ENCODE data around the gene DYRK1B. TPM values are rescaled to one million over a fixed set of nuclear protein-coding genes. Genes with fewer than 3 reads are reported as not detected.
"Not testable (repeated sequence)": the region's sequence is repeated elsewhere in the genome, so short reads cannot be mapped to it uniquely, and the experiment has no call there.

Gene DYRK1B
- total RNA-seq, result 16.7 TPM
- long read RNA-seq, partial matches to known transcripts, result 5 of 15 reads
- long read RNA-seq, other reads (novel, unspliced or antisense), result 3 of 15 reads

DNA sequence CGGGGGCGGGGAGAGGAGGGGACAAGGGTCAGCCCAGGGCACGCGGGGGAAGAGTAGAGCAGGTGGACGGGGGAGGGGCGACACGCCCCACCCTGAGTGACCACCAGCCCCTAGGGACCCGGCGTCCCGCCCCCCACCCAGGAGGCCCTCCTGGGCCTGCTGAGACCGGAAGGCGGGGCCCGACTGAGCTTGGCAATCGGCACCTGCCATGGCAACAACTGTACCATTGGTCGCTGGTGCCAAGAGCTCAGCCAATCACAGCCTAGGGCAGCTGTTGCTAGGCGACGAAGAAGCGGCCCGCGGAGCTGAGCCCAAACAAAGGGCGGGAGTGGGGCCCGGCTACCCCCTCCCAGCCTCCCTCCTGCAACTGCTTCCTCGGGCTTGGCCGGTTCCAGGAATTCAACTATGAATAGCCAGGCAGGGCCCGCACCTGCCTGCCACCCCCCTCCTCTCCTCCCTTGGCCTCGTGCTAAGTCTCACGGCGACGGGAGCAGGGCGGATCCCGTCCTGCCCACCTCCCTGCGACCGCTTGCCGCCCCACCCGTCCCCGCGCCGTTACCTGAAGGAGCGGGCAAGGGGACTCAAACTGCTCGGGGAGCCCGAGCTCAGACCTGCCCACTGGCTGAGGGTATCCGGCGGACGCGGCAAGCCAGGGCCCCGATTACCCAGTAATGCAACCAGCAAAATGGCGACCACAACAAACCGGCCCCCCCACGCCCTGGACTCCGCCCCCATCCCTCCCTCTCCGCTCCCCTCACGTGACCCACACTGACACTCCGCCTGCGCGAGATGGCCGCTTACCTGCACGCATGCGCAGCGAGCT is at the start of gene DYRK1B:
Gene DYRK1B, minus strand, starts transcription at position 699 of the 823 bp plus-strand sequence. CDS start 2,295 bp downstream, outside the sequence.
- peak; percentile 94 for ATAC-seq
- Histone ChIP-seq H3K4me1 (peaks cover 10% of the 10 kb centered on the region), H3K36me3 (peaks cover 69% of the 10 kb centered on the region), H3K9me3 (no peaks in the 10 kb centered on the region), H3K27ac (peak within 1 kb of the TSS; percentile 95), H3K27me3 (no peaks in the 10 kb centered on the region), H3K4me3 (peak within 1 kb of the TSS; percentile 99)
- peak; percentile 99 for DNase-seq
- TF ChIP-seq, protein P1, sequence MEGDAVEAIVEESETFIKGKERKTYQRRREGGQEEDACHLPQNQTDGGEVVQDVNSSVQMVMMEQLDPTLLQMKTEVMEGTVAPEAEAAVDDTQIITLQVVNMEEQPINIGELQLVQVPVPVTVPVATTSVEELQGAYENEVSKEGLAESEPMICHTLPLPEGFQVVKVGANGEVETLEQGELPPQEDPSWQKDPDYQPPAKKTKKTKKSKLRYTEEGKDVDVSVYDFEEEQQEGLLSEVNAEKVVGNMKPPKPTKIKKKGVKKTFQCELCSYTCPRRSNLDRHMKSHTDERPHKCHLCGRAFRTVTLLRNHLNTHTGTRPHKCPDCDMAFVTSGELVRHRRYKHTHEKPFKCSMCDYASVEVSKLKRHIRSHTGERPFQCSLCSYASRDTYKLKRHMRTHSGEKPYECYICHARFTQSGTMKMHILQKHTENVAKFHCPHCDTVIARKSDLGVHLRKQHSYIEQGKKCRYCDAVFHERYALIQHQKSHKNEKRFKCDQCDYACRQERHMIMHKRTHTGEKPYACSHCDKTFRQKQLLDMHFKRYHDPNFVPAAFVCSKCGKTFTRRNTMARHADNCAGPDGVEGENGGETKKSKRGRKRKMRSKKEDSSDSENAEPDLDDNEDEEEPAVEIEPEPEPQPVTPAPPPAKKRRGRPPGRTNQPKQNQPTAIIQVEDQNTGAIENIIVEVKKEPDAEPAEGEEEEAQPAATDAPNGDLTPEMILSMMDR (IDR thresholded peaks at IDR 0.05), result no peak
- intact Hi-C loops (cut with DNase I), result no loop called here

DNA sequence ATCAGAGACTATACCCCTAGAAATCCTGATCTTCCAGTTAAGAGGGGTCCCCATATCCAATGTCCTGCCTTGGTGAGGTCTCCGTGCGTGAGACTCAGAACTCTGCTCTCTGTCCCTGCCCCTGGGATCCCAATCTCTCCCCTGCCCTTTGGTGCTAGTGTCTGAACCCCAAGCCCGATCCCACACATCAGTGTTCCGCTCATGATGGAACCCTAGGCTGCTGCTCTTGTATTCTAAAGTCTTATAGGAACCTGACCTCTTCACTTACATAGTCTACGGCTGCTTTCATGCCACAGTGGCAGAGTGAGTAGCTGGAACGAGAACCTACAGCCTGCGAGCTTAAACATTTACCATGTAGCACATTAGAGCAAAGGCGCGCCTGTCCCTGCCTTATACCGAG is 48.7 kb upstream of the DYRK1B start:
- H3K27ac ChIP-seq; H3K36me3 ChIP-seq; intact Hi-C loops (cut with DNase I); H3K4me1 ChIP-seq; H3K4me3 ChIP-seq; H3K9me3 ChIP-seq; ATAC-seq; H3K27me3 ChIP-seq: not testable (repeated sequence)
- peak; percentile 28 for DNase-seq

DNA sequence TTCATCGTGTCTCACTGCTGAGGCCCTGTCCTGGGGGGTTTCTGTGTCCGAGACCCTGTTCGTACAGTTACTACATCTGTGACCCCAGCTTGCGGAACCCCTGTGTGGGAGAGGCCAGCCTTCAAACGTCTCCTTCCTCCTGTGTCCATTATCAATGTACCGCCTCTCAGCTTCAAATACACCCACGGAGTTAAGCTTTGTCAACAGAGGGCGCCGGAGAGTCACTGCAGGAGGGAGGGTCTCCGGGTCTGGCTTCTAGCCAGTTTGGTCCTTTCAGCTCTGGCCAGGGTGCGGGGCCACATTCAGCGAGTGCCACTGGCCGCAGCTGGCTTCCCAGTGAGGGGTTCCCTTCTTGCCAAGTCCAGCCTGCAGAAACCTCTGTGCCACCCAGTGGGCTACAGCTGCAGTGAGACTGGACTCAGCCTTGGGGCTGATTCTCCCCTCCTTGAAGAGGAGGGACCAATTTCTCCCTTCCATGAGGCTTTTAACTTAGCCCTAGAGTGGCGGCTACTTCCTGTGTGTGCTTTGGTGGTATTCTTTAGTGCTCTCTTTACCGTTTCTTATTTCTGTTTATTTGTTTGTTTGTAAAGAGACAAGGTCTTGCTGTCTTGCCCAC is 47.6 kb upstream of the DYRK1B start:
- TF ChIP-seq, protein P1 (IDR thresholded peaks at IDR 0.05), result peak; percentile 18
- H3K9me3 ChIP-seq; H3K4me1 ChIP-seq; H3K27ac ChIP-seq; H3K4me3 ChIP-seq; H3K27me3 ChIP-seq; H3K36me3 ChIP-seq; DNase-seq; intact Hi-C loops (cut with DNase I): not testable (repeated sequence)
- peak; percentile 77 for ATAC-seq

DNA sequence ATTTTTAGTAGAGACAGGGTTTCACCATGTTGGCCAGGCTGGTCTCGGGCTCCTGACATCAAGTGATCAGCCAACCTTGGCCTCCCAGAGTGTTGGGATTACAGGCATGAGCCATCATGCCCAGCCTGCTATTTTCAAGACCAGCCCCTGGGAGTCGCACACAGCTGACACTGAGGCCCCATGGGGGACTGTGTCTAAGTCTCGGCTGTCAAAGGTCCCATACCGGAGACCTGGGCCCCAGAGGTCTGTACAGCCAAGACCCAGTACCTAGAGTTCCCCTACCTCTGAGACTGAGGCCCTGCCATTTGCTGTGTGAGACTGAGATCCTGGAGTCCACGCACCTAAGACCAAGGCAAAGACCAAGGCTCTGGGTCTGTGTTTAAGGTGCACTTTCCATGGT is 46.3 kb upstream of the DYRK1B start:
- intact Hi-C loops (cut with DNase I), result not testable (repeated sequence)

GRCh38 chr19:39879796-39880195 is 45.8 kb upstream of the DYRK1B start:
- DNase-seq; H3K36me3 ChIP-seq; intact Hi-C loops (cut with DNase I); H3K27ac ChIP-seq; H3K27me3 ChIP-seq; ATAC-seq; H3K4me3 ChIP-seq; H3K4me1 ChIP-seq; H3K9me3 ChIP-seq: not testable (repeated sequence)

More for the DNA sequence above, 46.3 kb upstream of the DYRK1B start:
- DNase-seq, H3K4me3 ChIP-seq, H3K27me3 ChIP-seq, H3K36me3 ChIP-seq, H3K27ac ChIP-seq, H3K4me1 ChIP-seq, ATAC-seq, H3K9me3 ChIP-seq: not testable (repeated sequence)

GRCh38 chr19:39878866-39879265 is 44.9 kb upstream of the DYRK1B start:
- DNase-seq; H3K27ac ChIP-seq; H3K27me3 ChIP-seq; intact Hi-C loops (cut with DNase I); H3K4me3 ChIP-seq; H3K9me3 ChIP-seq; H3K36me3 ChIP-seq; H3K4me1 ChIP-seq; ATAC-seq: not testable (repeated sequence)

DNA sequence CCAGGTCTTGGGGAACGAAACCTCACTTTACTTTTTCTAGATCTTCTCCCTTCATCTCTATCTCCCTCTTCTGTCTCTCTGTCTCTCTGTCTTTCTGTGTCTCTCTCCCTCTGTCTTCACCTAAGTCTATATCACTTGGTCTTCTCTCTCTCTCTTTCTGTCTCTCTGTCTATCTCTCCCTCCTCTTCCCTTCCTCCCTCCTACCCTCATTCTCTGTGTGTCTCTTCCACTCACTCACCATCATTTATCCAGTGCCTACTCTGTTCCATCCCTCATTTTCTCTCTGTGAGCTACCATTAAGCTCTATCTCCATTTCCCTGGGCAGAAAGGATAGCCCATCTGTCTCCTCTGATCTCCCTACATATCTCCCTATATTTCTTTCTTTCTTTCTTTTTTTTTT is 44.4 kb upstream of the DYRK1B start:
- DNase-seq, result no peak
- intact Hi-C loops (cut with DNase I), result no loop called here
- Histone ChIP-seq H3K27me3 (no peaks in the 10 kb centered on the region), H3K4me1 (no peaks in the 10 kb centered on the region), H3K36me3 (no peaks in the 10 kb centered on the region), H3K4me3 (no peak overlapping the region), H3K9me3 (no peaks in the 10 kb centered on the region), H3K27ac (no peak overlapping the region)
- no peak for ATAC-seq
- TF ChIP-seq, protein P1 (IDR thresholded peaks at IDR 0.05), result no peak

DNA sequence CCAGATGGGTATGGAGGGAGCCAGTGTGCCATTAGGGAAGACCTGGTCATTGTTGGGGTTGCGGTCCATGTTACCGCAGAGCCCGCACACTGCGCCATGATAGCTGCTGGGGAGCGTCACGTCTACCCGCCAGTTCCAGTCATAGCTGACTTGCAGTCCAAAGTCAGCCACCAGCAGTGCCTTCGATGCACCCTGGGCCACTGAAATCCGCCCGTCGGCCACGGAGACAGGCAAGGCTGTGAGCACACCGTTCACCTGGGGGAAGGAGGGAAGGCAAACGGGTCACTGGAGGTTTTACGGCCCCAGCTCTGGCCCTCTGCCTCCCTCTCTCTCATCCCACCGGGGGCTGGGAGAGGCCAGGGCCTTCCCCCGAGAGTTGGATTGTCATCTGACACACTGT is 44.0 kb upstream of the DYRK1B start:
- H3K4me3 ChIP-seq; ATAC-seq; H3K27ac ChIP-seq; H3K9me3 ChIP-seq; H3K36me3 ChIP-seq; H3K4me1 ChIP-seq; intact Hi-C loops (cut with DNase I); H3K27me3 ChIP-seq; DNase-seq: not testable (repeated sequence)

GRCh38 chr19:39877488-39877887 is 43.5 kb upstream of the DYRK1B start:
- H3K9me3 ChIP-seq; H3K4me1 ChIP-seq; H3K27ac ChIP-seq; H3K36me3 ChIP-seq; H3K4me3 ChIP-seq; H3K27me3 ChIP-seq; intact Hi-C loops (cut with DNase I): not testable (repeated sequence)
- peak; percentile 87 for DNase-seq
- ATAC-seq, result peak; percentile 19

GRCh38 chr19:39876486-39876885 is 42.5 kb upstream of the DYRK1B start:
- intact Hi-C loops (cut with DNase I); H3K27me3 ChIP-seq; DNase-seq; H3K4me1 ChIP-seq; H3K9me3 ChIP-seq; H3K27ac ChIP-seq; H3K4me3 ChIP-seq; H3K36me3 ChIP-seq: not testable (repeated sequence)
- peak; percentile 14 for ATAC-seq

DNA sequence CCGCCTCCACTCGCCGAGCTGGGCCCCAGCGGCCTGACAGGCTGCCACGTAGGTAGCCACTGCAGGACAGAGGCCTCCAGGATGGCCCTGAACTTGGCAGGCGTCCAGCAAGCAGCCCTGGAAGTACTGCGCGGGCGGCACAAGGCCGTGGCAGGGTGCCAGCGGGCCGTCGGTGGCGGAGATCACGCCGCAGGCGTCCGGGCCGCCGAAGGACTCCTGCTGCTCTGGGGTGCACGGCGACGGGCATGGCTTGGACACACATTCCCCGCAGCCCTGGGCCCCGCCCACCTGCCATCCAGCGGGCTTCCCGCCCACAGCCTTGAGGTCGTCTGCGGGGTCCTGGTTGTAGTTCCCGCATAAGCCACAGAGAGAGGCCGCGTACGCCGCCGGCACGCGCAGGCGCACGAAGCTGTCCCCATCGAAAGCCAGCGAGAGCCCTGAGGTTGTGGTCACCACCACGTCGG is 41.5 kb upstream of the DYRK1B start:
- intact Hi-C loops (cut with DNase I); DNase-seq; H3K36me3 ChIP-seq: not testable (repeated sequence)

More for the DNA sequence above, 41.5 kb upstream of the DYRK1B start:
- not testable (repeated sequence) for H3K27me3 ChIP-seq, H3K27ac ChIP-seq, H3K4me1 ChIP-seq, ATAC-seq, H3K4me3 ChIP-seq, H3K9me3 ChIP-seq

Data from upper lobe of right lung (tissue), 1 donor.